ENCODE data around the gene C1orf115.

The C1orf115 gene

DNA sequence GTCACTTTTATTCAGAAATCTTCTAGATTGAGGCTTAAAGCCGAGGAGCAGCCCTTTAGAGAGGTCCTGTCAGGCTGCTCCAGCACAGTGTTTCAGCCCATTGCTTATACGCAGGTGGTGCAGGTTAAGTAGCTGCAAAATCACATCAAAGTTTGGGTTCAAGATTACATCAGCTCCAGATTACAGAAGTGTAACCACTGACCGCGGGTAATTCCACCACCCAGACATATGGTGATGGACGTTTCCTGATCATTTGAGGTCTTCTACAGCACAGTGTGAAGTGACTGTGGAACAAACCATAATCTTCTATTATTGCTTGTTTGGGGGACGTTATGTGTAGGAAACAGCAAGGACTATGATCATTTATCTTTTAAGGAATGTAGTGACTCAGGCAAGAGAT lies 11.8 kb downstream of the C1orf115 start:
- TF ChIP-seq, protein P1, sequence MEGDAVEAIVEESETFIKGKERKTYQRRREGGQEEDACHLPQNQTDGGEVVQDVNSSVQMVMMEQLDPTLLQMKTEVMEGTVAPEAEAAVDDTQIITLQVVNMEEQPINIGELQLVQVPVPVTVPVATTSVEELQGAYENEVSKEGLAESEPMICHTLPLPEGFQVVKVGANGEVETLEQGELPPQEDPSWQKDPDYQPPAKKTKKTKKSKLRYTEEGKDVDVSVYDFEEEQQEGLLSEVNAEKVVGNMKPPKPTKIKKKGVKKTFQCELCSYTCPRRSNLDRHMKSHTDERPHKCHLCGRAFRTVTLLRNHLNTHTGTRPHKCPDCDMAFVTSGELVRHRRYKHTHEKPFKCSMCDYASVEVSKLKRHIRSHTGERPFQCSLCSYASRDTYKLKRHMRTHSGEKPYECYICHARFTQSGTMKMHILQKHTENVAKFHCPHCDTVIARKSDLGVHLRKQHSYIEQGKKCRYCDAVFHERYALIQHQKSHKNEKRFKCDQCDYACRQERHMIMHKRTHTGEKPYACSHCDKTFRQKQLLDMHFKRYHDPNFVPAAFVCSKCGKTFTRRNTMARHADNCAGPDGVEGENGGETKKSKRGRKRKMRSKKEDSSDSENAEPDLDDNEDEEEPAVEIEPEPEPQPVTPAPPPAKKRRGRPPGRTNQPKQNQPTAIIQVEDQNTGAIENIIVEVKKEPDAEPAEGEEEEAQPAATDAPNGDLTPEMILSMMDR (conservative IDR thresholded peaks at IDR 0.05; ENCODE audit: low read length) = no peak
- no peak for TF ChIP-seq EZH2phosphoT487 (IDR thresholded peaks at IDR 0.05; ENCODE audit: borderline replicate concordance)
- no peaks in the 10 kb centered on the region for H3K36me3 ChIP-seq (ENCODE audit: insufficient read depth, low read length)
- H3K4me2 ChIP-seq (ENCODE audit: low read depth, low read length, poor library complexity, severe bottlenecking) = no peak overlapping the region
- no peak overlapping the region for H3K4me3 ChIP-seq (ENCODE audit: low read length, poor library complexity, severe bottlenecking)
- H3K4me1 ChIP-seq (ENCODE audit: insufficient read depth, low read length, poor library complexity, severe bottlenecking) = no peaks in the 10 kb centered on the region
- no peaks in the 10 kb centered on the region for H3K79me2 ChIP-seq (ENCODE audit: insufficient read depth, low read length)
- H3K9me2 ChIP-seq (replicated peaks; ENCODE audit: low read depth, low read length) = no peaks in the 10 kb centered on the region
- no peak overlapping the region for H3K9ac ChIP-seq (ENCODE audit: low read depth, low read length, poor library complexity, severe bottlenecking)
- H2AFZ ChIP-seq (ENCODE audit: low read length) = no peak overlapping the region
- no peaks in the 10 kb centered on the region for H3K9me3 ChIP-seq (ENCODE audit: insufficient read depth, low read depth, low read length)
- H3F3A ChIP-seq (ENCODE audit: low read depth) = no peaks in the 10 kb centered on the region
- H3K27me3 ChIP-seq (ENCODE audit: insufficient read depth, low read length, poor library complexity, severe bottlenecking) = peaks cover 5% of the 10 kb centered on the region
- H4K20me1 ChIP-seq (ENCODE audit: insufficient read depth, low read length, poor library complexity, severe bottlenecking) = no peaks in the 10 kb centered on the region

DNA sequence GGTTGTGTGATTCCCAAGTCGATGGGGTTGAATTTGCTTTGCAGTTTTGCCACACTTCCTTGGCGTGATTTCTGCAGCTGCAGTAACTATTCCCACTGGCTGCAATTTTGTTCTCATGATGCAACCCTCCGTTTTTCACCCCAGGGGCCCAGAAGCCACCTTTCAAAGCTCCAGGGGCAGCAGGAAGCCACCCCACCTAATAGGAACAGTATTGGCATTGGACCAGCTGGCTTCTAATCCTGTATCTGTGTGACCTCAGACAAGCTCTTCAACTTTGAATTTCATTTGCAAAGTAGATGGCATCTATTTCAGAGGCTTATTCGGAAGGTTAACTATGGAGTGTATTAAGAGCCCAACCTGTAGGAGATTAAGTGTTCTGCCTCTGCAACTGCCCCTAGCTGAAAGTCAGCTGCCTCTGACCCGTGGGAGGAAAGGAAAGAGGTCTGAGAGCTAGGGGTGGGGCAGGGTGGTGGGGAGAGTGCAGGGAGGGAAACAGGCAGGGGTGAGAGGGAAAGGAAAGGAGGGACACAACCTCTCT lies 12.6 kb downstream of the C1orf115 start:
- H3K79me2 ChIP-seq (ENCODE audit: insufficient read depth, low read length) = no peaks in the 10 kb centered on the region
- H3K9me2 ChIP-seq (replicated peaks; ENCODE audit: low read depth, low read length) = no peaks in the 10 kb centered on the region
- H4K20me1 ChIP-seq (ENCODE audit: insufficient read depth, low read length, poor library complexity, severe bottlenecking) = no peaks in the 10 kb centered on the region
- H2AFZ ChIP-seq (ENCODE audit: low read length) = no peak overlapping the region
- H3F3A ChIP-seq (ENCODE audit: low read depth) = no peaks in the 10 kb centered on the region
- no peaks in the 10 kb centered on the region for H3K4me1 ChIP-seq (ENCODE audit: insufficient read depth, low read length, poor library complexity, severe bottlenecking)
- H3K36me3 ChIP-seq (ENCODE audit: insufficient read depth, low read length) = no peaks in the 10 kb centered on the region
- peaks cover 5% of the 10 kb centered on the region for H3K27me3 ChIP-seq (ENCODE audit: insufficient read depth, low read length, poor library complexity, severe bottlenecking)
- H3K4me2 ChIP-seq (ENCODE audit: low read depth, low read length, poor library complexity, severe bottlenecking) = no peak overlapping the region
- no peaks in the 10 kb centered on the region for H3K9me3 ChIP-seq (ENCODE audit: insufficient read depth, low read depth, low read length)
- H3K4me3 ChIP-seq (ENCODE audit: low read length, poor library complexity, severe bottlenecking) = no peak overlapping the region
- TF ChIP-seq EZH2phosphoT487 (IDR thresholded peaks at IDR 0.05; ENCODE audit: borderline replicate concordance) = no peak
- TF ChIP-seq, protein P1 (conservative IDR thresholded peaks at IDR 0.05; ENCODE audit: low read length) = no peak
- no peak overlapping the region for H3K9ac ChIP-seq (ENCODE audit: low read depth, low read length, poor library complexity, severe bottlenecking)

DNA sequence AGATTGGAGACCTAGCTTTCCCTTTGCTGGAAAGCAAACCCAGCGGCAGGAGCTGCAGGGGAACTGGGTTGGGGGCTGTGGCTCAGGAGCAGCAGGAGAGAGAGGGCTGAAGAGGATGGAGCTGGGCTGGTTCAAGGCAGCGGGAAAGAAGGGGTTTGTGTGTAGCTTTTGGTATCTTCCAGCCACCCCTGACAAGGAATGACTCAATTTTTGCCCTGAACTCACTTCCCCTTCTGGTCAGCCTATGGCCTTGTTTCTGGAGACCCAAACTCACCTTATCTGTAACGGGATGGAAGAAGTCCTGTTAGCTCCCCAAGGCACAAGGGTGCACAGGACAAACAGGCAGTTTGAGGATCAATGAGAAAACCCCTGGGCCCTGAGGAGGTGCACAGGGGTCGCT lies 13.1 kb downstream of the C1orf115 start:
- no peak overlapping the region for H3K4me2 ChIP-seq (ENCODE audit: low read depth, low read length, poor library complexity, severe bottlenecking)
- TF ChIP-seq, protein P1 (conservative IDR thresholded peaks at IDR 0.05; ENCODE audit: low read length) = no peak
- TF ChIP-seq EZH2phosphoT487 (IDR thresholded peaks at IDR 0.05; ENCODE audit: borderline replicate concordance) = no peak
- H3K36me3 ChIP-seq (ENCODE audit: insufficient read depth, low read length) = no peaks in the 10 kb centered on the region
- H3K9ac ChIP-seq (ENCODE audit: low read depth, low read length, poor library complexity, severe bottlenecking) = no peak overlapping the region
- H2AFZ ChIP-seq (ENCODE audit: low read length) = no peak overlapping the region
- no peaks in the 10 kb centered on the region for H4K20me1 ChIP-seq (ENCODE audit: insufficient read depth, low read length, poor library complexity, severe bottlenecking)
- H3K9me2 ChIP-seq (replicated peaks; ENCODE audit: low read depth, low read length) = no peaks in the 10 kb centered on the region
- no peaks in the 10 kb centered on the region for H3K4me1 ChIP-seq (ENCODE audit: insufficient read depth, low read length, poor library complexity, severe bottlenecking)
- H3K4me3 ChIP-seq (ENCODE audit: low read length, poor library complexity, severe bottlenecking) = no peak overlapping the region
- H3F3A ChIP-seq (ENCODE audit: low read depth) = no peaks in the 10 kb centered on the region
- H3K9me3 ChIP-seq (ENCODE audit: insufficient read depth, low read depth, low read length) = no peaks in the 10 kb centered on the region
- H3K79me2 ChIP-seq (ENCODE audit: insufficient read depth, low read length) = no peaks in the 10 kb centered on the region
- peaks cover 5% of the 10 kb centered on the region for H3K27me3 ChIP-seq (ENCODE audit: insufficient read depth, low read length, poor library complexity, severe bottlenecking)
